ENCODE measurements around the gene TMIGD1. TPM values are rescaled to one million over a fixed set of nuclear protein-coding genes. Genes with fewer than 3 reads are reported as not detected.

TMIGD1 gene
- total RNA-seq, 1 experiment from 2014 or later: not detected

DNA sequence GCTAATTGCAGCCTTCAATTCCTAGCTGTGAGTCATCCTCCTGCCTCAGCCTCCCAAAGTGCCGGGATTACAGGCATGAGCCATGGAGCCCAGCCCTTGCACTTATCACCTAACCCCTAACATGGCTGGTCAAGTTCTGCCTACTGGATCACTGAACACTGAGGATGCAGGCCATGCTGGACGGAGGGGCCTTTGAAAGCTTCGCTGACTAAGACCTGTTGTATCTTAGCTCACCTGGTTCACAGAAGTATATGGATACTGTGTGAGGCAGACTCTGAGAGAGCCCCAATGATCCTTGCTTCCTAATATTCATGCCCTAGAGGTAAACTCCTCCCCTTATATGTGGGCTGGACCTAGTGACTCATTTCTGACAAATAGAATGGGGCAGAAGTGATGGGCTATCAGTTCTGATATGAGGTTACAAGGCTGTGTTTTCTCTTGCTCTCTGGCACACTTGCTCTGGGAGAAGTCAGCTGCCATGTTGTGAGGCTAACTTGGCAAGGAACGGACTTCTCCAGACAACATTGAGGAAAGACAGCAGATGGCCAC, 11.7 kb upstream of the TMIGD1 start:
- intact Hi-C loops (cut with micrococcal nuclease; ENCODE audit: unreplicated experiment): no loop called here
- H3K4me3 ChIP-seq (ENCODE audit: low read depth, low read length): no peak overlapping the region
- H3K9me3 ChIP-seq: no peaks in the 10 kb centered on the region
- Mint-ChIP-seq H3K9me3 (ENCODE audit: unreplicated experiment) (no peaks in the 10 kb centered on the region), H3K27ac (ENCODE audit: unreplicated experiment) (peak overlapping the region; percentile 61), H3K27me3 (ENCODE audit: insufficient read depth, unreplicated experiment) (no peaks in the 10 kb centered on the region), H3K4me1 (ENCODE audit: low read depth, unreplicated experiment) (peaks cover 12% of the 10 kb centered on the region), H3K4me3 (ENCODE audit: unreplicated experiment) (no peak overlapping the region), H3K36me3 (ENCODE audit: insufficient read depth, unreplicated experiment) (no peaks in the 10 kb centered on the region)
- CTCF ChIA-PET: interaction anchor here (0.7 to 1.6 kb wide), 4 partner anchors 9 to 23 kb away, joined by 3 to 8 read pairs (median 3); no protein-coding TSS in a partner anchor
- POLR2A ChIA-PET: no interaction called here
- H3K4me1 ChIP-seq: peaks cover 39% of the 10 kb centered on the region
- TF ChIP-seq, protein P1, sequence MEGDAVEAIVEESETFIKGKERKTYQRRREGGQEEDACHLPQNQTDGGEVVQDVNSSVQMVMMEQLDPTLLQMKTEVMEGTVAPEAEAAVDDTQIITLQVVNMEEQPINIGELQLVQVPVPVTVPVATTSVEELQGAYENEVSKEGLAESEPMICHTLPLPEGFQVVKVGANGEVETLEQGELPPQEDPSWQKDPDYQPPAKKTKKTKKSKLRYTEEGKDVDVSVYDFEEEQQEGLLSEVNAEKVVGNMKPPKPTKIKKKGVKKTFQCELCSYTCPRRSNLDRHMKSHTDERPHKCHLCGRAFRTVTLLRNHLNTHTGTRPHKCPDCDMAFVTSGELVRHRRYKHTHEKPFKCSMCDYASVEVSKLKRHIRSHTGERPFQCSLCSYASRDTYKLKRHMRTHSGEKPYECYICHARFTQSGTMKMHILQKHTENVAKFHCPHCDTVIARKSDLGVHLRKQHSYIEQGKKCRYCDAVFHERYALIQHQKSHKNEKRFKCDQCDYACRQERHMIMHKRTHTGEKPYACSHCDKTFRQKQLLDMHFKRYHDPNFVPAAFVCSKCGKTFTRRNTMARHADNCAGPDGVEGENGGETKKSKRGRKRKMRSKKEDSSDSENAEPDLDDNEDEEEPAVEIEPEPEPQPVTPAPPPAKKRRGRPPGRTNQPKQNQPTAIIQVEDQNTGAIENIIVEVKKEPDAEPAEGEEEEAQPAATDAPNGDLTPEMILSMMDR (IDR thresholded peaks at IDR 0.05; ENCODE audit: insufficient read depth in 1 of 2, low read depth in 1 of 2, low read length in 1 of 2, severe bottlenecking in 1 of 2, unreplicated experiment in 1 of 2): no peak
- no peak for DNase-seq
- no peaks in the 10 kb centered on the region for H3K27me3 ChIP-seq (replicated peaks; ENCODE audit: control insufficient read depth, insufficient read depth, low read length)
- no TSS peak for BruUV-seq (replicated peaks)
- H3K36me3 ChIP-seq (ENCODE audit: control insufficient read depth, insufficient read depth, low read length): no peaks in the 10 kb centered on the region

DNA sequence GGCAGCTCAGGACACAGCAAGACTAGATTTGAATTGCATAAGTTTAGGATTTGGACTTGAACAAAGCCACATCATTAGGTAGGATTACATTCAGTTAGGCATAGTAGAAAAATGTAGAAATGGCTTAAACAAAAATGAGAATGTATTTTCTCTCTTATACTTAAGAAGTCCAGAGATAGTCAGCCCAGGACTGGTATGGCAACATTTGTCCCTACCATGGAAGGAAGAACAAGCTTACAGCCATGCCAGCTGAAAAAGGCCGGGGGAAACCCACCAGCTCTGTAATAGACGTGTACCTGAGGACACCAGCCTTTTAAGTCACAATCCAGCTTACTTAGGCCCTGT, 11.2 kb upstream of the TMIGD1 start:
- no peak for DNase-seq
- Histone ChIP-seq H3K9me3 (no peaks in the 10 kb centered on the region), H3K4me1 (peaks cover 44% of the 10 kb centered on the region), H3K27me3 (replicated peaks; ENCODE audit: control insufficient read depth, insufficient read depth, low read length) (no peaks in the 10 kb centered on the region), H3K36me3 (ENCODE audit: control insufficient read depth, insufficient read depth, low read length) (no peaks in the 10 kb centered on the region), H3K4me3 (ENCODE audit: low read depth, low read length) (no peak overlapping the region)
- Mint-ChIP-seq H3K4me3 (ENCODE audit: unreplicated experiment) (peak overlapping the region; percentile 47), H3K9me3 (ENCODE audit: unreplicated experiment) (no peaks in the 10 kb centered on the region), H3K4me1 (ENCODE audit: low read depth, unreplicated experiment) (peaks cover 17% of the 10 kb centered on the region), H3K27me3 (ENCODE audit: insufficient read depth, unreplicated experiment) (no peaks in the 10 kb centered on the region), H3K36me3 (ENCODE audit: insufficient read depth, unreplicated experiment) (no peaks in the 10 kb centered on the region), H3K27ac (ENCODE audit: unreplicated experiment) (peak overlapping the region; percentile 61)
- intact Hi-C loops (cut with micrococcal nuclease; ENCODE audit: unreplicated experiment): no loop called here
- POLR2A ChIA-PET: interaction anchor here (0.5 to 1.0 kb wide), 3 partner anchors 16 to 192 kb away, joined by 3 read pairs; no protein-coding TSS in a partner anchor
- CTCF ChIA-PET: interaction anchor here (0.9 to 1.6 kb wide), 5 partner anchors 13 to 240 kb away, joined by 3 to 8 read pairs (median 3); partner anchors contain the start of gene GOSR1
- TF ChIP-seq, protein P1 (IDR thresholded peaks at IDR 0.05; ENCODE audit: insufficient read depth in 1 of 2, low read depth in 1 of 2, low read length in 1 of 2, severe bottlenecking in 1 of 2, unreplicated experiment in 1 of 2): no peak
- no TSS peak for BruUV-seq (replicated peaks)

DNA sequence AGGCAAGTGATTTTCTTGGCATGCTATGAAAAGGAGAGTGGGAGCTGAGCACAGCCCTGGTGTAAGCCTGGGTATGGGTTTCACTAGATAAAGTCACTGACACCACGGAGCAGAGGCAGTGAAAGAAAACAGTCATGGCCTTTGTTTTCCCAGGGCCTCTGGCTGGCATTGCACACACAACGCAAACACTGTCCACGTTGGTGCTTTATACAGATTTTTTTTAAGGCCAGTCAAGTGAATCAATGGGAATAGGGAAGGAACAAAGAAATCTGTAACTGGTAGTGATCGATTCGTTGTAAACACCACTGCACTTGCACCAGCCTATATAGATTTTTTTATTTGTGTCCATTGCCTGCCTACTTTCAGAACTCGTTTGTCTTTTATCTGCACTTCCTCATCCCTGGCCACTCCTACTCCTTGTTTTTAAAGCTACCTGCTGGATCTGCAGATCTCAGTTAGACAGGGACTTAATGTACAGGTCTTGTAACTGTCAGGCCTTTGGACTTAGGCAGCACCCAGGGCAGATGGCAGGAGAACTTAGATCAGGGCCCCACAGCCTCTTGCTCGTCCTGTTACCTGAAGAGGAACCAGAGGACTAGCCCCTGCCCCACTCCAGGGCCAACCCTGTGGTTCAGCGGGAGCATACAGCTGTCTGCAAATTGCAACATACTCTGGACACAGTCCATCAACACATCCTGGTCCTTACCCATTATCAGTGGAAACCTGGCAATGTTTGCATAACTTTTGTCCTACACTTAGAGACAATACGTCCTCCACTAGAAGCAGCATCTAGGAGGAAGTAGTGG, 10.6 kb upstream of the TMIGD1 start:
- Histone ChIP-seq H3K4me3 (ENCODE audit: low read depth, low read length) (peak overlapping the region; percentile 6; the same call in 1 of the 2 replicates), H3K36me3 (ENCODE audit: control insufficient read depth, insufficient read depth, low read length) (no peaks in the 10 kb centered on the region), H3K9me3 (no peaks in the 10 kb centered on the region), H3K4me1 (peaks cover 48% of the 10 kb centered on the region), H3K27me3 (replicated peaks; ENCODE audit: control insufficient read depth, insufficient read depth, low read length) (no peaks in the 10 kb centered on the region)
- POLR2A ChIA-PET: interaction anchor here (0.5 to 1.0 kb wide), 5 partner anchors 17 to 191 kb away, joined by 3 to 8 read pairs (median 3); no protein-coding TSS in a partner anchor
- Mint-ChIP-seq H3K4me1 (ENCODE audit: low read depth, unreplicated experiment) (peaks cover 21% of the 10 kb centered on the region), H3K27ac (ENCODE audit: unreplicated experiment) (peak overlapping the region; percentile 61), H3K36me3 (ENCODE audit: insufficient read depth, unreplicated experiment) (no peaks in the 10 kb centered on the region), H3K27me3 (ENCODE audit: insufficient read depth, unreplicated experiment) (no peaks in the 10 kb centered on the region), H3K4me3 (ENCODE audit: unreplicated experiment) (peak overlapping the region; percentile 47), H3K9me3 (ENCODE audit: unreplicated experiment) (no peaks in the 10 kb centered on the region)
- no TSS peak for BruUV-seq (replicated peaks)
- CTCF ChIA-PET: interaction anchor here (0.8 to 1.6 kb wide), 6 partner anchors 8 to 240 kb away, joined by 3 to 8 read pairs (median 4); partner anchors contain the start of gene GOSR1
- intact Hi-C loops (cut with micrococcal nuclease; ENCODE audit: unreplicated experiment): loop anchor here (1.0 to 5.0 kb wide), 3 partner anchors 34 to 373 kb away; partner anchors contain the start of gene CPD
- DNase-seq: peak; percentile 88 to 95
- TF ChIP-seq, protein P1 (IDR thresholded peaks at IDR 0.05; ENCODE audit: insufficient read depth in 1 of 2, low read depth in 1 of 2, low read length in 1 of 2, severe bottlenecking in 1 of 2, unreplicated experiment in 1 of 2): no peak

Data from Caco-2 (cell line).